ENCODE measurements around the gene MNX1. TPM values are rescaled to one million over a fixed set of nuclear protein-coding genes. Genes with fewer than 3 reads are reported as not detected.

MNX1 gene
- total RNA-seq, 1 experiment from 2014 or later: not detected

GRCh38 chr7:157009778-157010587 is 480 bp downstream of the MNX1 start:
- intact Hi-C loops (cut with micrococcal nuclease; ENCODE audit: unreplicated experiment): no loop called here
- Histone ChIP-seq H3K4me3 (ENCODE audit: low read depth, low read length, poor library complexity, severe bottlenecking) (peak overlapping the region; percentile 51), H3K9me3 (ENCODE audit: low read depth, low read length, poor library complexity, severe bottlenecking) (no peaks in the 10 kb centered on the region), H3K36me3 (ENCODE audit: insufficient read depth, low read length, poor library complexity, severe bottlenecking) (no peaks in the 10 kb centered on the region), H3K27ac (ENCODE audit: low read depth, low read length, poor library complexity, severe bottlenecking) (no peak overlapping the region), H3K27me3 (replicated peaks; ENCODE audit: insufficient read depth, low read depth, low read length, poor library complexity) (peaks cover 97% of the 10 kb centered on the region), H3K4me1 (ENCODE audit: insufficient read depth, low read length, poor library complexity, severe bottlenecking) (peaks cover 7% of the 10 kb centered on the region)
- POLR2A ChIA-PET (ENCODE audit: low non-redundant PET): no interaction called here
- TF ChIP-seq CTCF (conservative IDR thresholded peaks at IDR 0.05; ENCODE audit: low read depth, low read length) (no peak), EZH2 (IDR thresholded peaks at IDR 0.05; ENCODE audit: borderline replicate concordance, low read depth, low read length, poor library complexity, severe bottlenecking) (no peak)
- no TSS peak for BruUV-seq (replicated peaks)
- CTCF ChIA-PET: no interaction called here
- no peak for DNase-seq (ENCODE audit: low spot score)

GRCh38 chr7:157009170-157009777 is 1.2 kb downstream of the MNX1 start:
- Histone ChIP-seq H3K4me3 (ENCODE audit: low read depth, low read length, poor library complexity, severe bottlenecking) (peak overlapping the region; percentile 24), H3K27me3 (replicated peaks; ENCODE audit: insufficient read depth, low read depth, low read length, poor library complexity) (peaks cover 97% of the 10 kb centered on the region), H3K4me1 (ENCODE audit: insufficient read depth, low read length, poor library complexity, severe bottlenecking) (peaks cover 7% of the 10 kb centered on the region), H3K27ac (ENCODE audit: low read depth, low read length, poor library complexity, severe bottlenecking) (no peak overlapping the region), H3K36me3 (ENCODE audit: insufficient read depth, low read length, poor library complexity, severe bottlenecking) (no peaks in the 10 kb centered on the region), H3K9me3 (ENCODE audit: low read depth, low read length, poor library complexity, severe bottlenecking) (no peaks in the 10 kb centered on the region)
- ChIA-PET POLR2A (ENCODE audit: low non-redundant PET) (no interaction called here), CTCF (no interaction called here)
- intact Hi-C loops (cut with micrococcal nuclease; ENCODE audit: unreplicated experiment): no loop called here
- DNase-seq (ENCODE audit: low spot score): no peak
- no peak for TF ChIP-seq CTCF (conservative IDR thresholded peaks at IDR 0.05; ENCODE audit: low read depth, low read length)
- peak; percentile 94 for TF ChIP-seq EZH2 (IDR thresholded peaks at IDR 0.05; ENCODE audit: borderline replicate concordance, low read depth, low read length, poor library complexity, severe bottlenecking)
- no TSS peak for BruUV-seq (replicated peaks)

- no peak overlapping the region for H3K27ac ChIP-seq (ENCODE audit: low read depth, low read length, poor library complexity, severe bottlenecking)
- peaks cover 97% of the 10 kb centered on the region for H3K27me3 ChIP-seq (replicated peaks; ENCODE audit: insufficient read depth, low read depth, low read length, poor library complexity)
- H3K4me3 ChIP-seq (ENCODE audit: low read depth, low read length, poor library complexity, severe bottlenecking): no peak overlapping the region
- no peak for DNase-seq (ENCODE audit: low spot score)
- intact Hi-C loops (cut with micrococcal nuclease; ENCODE audit: unreplicated experiment): no loop called here
- no peaks in the 10 kb centered on the region for H3K9me3 ChIP-seq (ENCODE audit: low read depth, low read length, poor library complexity, severe bottlenecking)
- CTCF ChIA-PET: no interaction called here
- no TSS peak for BruUV-seq (replicated peaks)
- TF ChIP-seq EZH2 (IDR thresholded peaks at IDR 0.05; ENCODE audit: borderline replicate concordance, low read depth, low read length, poor library complexity, severe bottlenecking) (no peak), CTCF (conservative IDR thresholded peaks at IDR 0.05; ENCODE audit: low read depth, low read length) (no peak)
- peaks cover 7% of the 10 kb centered on the region for H3K4me1 ChIP-seq (ENCODE audit: insufficient read depth, low read length, poor library complexity, severe bottlenecking)
- H3K36me3 ChIP-seq (ENCODE audit: insufficient read depth, low read length, poor library complexity, severe bottlenecking): no peaks in the 10 kb centered on the region
- POLR2A ChIA-PET (ENCODE audit: low non-redundant PET): no interaction called here
These were observed 2.0 kb downstream of the MNX1 start for GRCh38 chr7:157008206-157009169.

Data from A673 (cell line).